Measurements from ENCODE around the gene PXDC1. TPM values are rescaled to one million over a fixed set of nuclear protein-coding genes. Genes with fewer than 3 reads are reported as not detected.
A peak's percentile ranks its signal among the peaks of the same experiment; 100 is the strongest.

Gene PXDC1
- polyA plus RNA-seq, 12 donors, result 20.4 to 201 (median 23.6) TPM

DNA sequence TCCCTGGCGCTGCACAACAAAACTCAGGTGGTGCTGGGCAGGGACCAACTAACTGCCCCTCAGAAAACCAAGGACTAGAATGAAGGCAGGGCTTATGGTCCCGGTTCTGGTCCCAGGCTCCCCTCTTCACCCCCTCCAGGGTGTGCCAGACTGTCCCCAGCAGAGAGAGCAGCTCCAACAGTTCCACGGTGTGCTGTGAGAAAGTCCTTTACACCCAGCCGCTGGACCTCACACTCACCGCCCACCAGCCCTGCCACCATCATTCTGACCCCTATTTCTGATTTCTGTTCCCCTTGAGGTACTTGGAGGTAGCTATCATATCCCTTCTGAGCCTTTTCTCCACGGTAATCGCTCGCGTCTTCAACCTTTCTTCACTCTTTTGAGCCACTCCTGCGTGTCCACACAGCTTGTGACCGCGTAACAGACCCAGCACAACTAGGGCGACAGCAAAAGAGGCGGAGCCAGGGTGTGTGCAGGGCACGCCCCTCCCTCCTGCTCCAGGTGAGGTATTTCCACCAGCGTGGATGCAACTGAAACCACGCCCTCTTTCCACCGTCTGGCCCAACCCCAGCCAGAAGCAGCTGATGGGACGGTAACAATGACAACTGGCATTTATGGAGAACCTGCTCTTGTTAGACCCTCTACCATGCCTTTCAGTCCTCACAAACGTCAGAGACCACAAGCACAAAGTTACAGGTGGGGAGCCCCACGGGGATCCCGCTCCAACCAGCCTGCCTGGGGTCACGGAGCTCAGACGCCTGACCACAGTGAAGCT, 2.3 kb downstream of the PXDC1 start:
- no peak for DNase-seq

DNA sequence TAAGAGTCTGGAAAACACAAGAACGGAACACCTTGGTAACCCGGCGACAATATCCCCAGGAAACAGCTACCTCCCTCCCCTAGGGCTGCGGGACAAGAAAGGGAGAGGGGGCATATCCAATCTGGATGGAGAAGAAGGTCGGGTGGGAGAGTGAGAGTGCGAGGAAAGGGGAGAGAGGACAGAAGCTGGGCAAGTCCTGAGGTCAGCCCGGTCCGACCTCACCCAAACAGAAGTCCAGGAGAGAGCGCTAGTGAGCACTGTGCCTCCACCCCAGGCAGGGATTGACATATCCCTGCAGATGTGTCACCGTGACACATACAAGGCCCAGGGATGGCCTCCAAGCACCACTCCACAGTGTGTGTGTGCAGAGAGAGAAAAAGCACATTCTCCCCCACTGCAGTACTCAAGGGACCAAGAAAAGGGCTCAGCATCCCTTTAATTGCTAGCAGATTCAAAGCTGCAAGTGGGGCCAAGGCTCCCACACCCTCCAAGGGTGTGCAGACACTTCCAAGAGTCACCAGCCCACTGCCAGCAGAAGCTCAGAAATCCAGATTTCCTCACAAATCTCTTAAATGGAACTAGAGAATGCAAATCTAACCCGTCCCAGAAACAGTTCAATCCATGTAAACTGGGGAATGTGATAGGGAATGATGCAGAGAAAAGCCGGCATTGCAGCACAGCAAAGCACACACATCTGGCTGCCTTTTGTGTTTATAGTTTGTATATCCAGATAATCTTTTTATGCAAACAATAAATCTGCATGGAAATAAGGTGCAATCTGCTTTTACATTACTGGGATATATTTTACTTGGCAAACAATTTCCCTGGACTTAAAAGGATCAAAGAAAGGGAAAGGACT, 3.1 kb downstream of the PXDC1 start:
- DNase-seq, result peak; percentile 69

DNA sequence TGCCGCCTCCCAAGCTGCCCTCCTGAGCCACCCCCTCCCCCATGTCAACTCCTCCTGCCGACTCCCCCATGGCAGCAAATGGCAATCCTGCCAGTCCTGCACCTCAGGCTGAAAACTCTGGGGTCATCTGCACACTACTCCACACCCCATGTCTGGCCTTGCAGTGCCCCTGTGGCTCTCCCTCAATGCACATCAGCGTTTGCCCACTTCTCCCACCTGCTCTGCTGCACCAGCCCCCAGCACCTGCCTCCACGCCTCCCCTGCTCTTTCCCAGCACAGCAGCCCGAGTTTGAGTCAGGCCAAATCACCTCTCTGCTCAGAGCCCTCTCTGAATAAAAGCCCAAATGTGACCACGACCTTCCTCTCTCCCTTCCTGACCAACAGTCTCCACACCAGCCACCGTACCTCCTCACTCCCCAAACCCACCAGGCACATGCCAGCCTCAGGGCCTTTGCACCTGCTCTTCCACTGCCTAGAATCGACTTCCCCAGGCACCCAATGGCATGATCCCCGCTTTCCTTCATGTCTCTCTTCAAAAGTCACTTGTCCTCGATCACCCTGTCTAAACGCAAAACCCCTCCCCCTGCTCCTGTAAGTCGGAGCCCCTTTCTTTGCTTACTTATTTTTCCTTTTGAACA, 4.3 kb downstream of the PXDC1 start:
- no peak for DNase-seq

DNA sequence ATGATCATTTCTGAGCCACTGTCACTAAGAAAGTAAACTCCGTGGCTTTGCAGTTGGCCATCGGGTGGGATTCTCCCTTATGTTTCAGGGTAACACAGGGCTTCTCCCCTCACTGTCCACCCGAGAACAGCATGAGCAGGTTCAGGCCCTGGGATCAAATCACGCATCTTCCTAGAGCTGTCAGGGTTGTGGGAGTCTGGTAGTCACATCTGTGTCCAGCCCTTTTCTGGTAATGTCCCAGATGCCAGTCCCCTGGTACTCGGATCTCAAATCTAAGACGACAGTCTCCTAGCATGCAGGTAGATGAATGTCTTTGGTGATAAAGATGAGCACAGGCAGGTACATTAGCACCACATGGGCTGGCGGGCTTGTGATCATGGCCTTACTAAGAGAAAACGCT, 4.8 kb downstream of the PXDC1 start:
- DNase-seq, result no peak

DNA sequence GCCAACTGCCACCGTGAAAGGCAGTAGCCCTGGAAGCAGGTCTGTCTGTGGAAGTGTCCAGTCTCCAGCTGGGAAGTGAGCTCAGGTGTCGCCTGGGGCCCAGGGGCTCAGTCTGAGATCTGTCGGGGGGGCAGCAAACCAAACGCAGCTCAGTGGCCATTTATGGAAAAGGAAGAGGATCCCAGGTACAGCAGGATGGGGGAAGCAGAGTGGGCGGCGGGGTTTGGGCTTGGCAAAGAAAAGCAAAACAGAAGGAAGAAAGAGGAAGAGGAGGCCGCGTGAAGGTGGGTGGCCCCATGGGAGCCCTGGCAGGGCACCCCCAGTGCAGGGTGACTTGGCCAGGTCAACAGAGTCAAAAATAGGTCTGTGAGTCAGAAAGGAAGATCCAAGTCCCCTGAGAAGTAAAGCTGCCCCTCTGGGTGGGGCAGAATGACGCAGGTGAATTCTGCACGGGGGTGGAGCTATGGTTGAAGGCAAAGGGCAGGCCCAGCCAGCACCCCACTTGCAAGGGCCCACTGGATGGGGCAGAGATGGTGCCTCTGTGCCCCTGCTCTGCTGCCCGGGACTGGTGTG, 5.3 kb downstream of the PXDC1 start:
- no peak for DNase-seq

DNA sequence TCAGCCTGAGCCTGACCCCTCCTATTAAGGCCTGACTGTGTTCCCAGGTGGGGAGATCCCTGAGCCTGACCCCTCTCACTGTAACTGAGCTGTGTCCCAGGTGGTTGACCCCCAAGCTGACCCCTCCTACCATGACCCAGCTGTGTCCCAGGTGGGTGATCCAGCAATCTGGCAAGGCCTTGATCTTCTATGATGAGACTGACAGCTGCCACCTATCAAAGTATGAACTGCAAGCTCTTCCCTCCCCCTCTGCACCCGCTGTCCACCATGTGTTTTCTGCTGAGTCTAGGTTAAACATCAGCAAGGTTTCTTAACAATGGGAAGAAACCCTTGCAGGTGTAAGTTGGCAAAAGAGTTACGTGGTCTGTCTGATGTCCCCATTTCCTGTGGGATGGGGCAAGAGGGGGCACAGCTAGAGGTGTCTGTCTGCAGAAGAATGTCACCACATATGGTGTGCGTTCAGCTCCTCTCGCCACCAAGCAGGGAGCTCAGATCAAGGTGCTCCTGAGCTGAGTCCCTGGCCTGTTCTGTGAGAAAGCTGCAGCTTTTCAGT, 5.9 kb downstream of the PXDC1 start:
- DNase-seq, result no peak

DNA sequence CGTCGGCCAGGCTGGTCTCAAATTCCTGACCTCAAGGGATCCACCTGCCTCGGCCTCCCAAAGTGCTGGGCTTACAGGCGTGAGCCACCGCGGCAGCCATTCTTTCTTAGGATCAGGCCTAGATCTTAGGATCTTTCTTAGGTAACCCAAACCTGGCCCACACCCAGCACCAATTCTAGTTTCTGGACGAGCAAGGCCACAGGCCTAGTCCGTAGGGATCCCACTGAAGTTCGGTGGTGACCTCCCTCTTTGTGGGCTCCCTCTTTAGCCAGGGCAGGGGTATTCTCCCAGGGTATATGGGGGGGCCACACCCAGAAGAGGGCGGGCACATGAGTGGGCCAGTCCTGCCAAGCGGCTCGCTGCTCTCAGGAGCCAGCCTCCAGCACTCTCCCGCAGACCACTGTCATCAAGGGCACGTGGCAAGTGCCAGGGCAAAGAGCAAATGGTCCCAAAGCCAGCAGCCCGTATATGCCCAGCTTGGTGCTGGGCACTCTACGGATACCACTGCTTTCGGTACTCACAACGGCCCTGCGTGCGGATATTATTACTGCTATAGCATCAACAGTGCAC, 6.5 kb downstream of the PXDC1 start:
- no peak for DNase-seq

DNA sequence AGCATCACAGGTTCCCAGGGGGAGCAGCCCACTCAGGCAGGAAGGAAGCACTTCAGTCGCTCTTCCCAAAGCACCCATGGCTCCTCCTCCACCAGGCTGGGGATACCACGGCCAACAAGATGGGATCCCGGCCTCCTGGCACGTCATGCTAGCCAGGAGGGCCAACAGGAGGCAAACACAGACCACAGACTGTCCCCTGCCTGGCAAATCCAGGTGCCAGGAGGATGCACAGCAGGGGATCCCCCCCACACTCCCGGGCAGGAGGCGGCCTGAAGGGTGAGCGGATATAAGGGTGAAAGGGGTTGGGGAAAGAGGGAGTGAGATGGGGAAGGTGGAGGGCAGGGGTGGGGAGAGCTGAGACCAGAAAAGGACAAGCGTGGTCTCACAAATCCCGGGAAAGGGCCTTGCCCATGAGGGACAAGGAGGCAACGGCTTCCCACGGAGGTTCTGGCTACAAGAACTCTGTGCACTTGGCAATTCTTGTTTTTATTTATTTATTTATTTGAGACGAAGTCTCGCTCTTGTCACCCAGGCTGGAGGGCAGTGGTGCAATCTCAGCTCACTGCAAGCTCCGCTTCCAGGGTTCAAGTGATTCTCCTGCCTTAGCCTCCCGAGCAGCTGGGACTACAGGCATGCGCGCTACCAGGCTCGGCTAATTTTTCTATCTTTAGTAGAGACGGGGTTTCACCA, 7.2 kb downstream of the PXDC1 start:
- DNase-seq, result no peak

DNA sequence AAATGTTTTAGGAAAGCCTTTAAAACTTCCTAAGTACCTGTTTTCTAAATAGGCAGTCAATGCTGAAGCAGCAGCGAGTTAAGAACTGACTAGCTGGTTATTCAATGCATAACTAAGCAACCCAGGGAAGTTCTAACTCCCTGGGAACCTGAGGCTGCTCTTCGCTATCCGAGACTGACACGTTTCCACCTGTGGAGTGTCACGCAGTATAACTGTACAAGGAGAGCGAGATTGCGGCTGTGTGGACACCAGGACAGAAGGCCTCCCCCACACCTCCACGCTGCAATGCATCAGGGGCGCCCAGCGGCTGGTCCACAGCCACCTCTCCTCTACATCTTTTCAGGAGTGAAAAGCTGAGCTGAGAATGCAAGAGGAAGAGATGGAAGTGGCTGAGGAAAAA, 8.0 kb downstream of the PXDC1 start:
- DNase-seq, result no peak

DNA sequence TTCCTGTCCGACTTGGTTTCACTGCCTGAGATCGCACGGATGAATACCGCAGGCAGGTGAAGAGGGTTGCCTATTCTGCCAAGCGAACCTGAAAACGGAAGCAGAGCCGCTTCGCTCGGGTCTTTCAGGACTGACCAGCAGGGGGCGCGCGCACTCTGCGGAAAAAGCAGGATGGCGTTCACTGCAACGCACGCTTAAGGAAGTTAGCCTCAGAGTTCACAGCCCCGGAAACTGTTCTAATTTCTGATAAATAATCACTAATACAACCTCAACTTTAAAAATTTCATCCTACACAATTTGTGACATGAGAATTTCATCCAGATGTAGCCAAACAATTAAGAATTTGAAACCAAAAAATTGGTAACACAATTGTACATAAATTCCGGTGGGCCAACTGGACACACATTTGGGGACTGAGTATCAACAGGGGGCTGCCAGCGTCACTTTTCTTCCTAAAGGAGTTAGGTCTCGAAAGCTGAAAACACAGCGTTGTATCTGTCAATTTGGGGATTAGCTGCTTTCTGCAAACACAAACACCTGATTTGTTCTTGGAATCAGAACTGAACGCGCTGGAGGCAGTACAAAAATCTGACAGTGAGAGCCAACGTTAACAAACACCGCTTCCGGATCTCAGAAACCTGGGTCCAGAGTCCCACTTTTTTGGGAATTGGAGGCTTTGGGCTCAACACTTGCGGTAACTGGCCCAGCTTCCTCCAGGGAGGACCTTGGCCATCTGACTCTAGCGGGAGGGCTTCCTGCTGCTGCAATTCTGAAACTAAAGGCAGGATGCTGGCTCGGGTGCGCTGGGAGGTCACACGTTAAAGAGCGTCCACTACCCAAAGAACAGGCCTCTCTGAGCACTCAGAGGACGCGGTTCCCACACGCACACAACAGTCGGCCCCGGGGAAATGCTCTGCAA, 8.8 kb downstream of the PXDC1 start:
- peak; percentile 90 for DNase-seq

DNA sequence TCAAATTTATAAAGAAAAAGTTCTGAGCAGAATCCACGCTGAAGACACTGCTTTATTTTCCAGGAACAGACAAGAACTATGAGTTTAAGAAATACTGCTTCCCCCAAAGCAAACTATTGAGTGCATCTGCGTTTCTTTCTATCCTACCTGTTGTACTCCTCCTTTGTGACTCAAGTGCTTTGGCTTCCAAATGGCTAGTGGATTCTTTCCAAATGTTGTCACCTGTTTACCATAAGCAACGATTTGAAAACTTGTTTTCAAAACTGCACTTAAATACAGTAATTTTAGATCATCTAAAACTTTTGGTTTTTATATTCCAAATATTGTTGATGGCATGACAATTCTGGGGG, 9.5 kb downstream of the PXDC1 start:
- DNase-seq, result no peak

DNA sequence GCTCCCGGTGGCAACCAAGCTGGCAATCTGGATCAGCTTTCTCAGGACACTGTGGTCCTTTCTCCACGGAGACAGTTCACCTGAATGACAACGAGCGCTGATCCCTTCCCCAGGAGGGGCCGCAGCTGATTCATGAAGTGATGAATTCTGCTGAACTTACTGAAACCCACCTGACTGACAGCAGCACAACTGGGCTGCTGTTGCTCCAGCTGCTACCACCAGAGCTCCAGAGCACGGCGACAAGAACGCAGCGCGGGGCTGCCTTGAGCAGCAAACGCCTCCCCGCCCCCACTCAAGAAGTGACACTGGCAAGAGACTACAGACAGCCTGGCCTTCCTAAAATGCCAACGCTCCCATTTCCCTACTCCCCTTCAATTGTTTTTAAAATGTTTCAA, 10.0 kb downstream of the PXDC1 start:
- DNase-seq, result no peak

DNA sequence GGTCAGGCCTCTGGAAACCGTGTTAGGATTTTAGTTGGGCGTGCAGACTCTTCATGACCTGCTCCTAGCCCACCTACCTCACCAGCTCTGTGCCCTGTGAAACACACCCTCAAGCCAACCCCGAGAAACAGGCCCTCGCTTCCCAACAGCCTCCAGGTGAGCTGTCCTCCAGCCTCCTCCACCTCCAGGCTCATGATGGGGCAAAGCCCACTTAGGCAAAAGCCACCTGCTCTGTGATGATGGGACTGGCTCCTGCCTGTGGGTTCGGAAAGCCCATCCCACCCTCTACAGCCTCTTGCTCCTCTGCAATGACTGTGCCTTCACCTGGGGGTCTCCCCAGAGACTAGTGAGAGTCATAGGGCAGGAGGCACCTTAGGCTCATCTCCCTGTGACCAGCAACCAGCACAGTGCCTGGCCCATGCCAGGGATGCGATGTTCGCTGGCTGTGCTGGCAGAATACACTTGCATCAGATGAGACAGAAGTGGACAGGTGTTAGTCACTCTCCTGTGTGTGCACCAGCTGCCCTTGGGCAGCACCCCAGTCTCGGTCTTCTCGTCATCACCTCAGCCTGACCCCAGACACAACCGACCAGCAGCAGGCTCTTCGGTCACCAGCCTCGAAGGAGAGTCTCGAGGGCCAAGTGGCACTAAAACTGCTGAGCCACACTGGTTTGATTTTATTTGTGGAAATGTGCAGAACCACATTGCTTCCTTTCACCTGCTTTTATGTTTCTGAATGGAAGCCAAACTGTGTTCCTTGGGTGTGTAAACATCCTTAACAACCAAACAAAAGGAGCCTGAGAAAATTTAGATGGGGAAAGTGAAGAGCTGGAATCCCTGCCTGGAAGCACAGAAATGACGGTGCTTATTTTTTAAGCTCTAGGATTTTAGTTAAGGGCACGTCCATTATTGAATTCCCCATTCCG, 10.7 kb downstream of the PXDC1 start:
- DNase-seq, result no peak

DNA sequence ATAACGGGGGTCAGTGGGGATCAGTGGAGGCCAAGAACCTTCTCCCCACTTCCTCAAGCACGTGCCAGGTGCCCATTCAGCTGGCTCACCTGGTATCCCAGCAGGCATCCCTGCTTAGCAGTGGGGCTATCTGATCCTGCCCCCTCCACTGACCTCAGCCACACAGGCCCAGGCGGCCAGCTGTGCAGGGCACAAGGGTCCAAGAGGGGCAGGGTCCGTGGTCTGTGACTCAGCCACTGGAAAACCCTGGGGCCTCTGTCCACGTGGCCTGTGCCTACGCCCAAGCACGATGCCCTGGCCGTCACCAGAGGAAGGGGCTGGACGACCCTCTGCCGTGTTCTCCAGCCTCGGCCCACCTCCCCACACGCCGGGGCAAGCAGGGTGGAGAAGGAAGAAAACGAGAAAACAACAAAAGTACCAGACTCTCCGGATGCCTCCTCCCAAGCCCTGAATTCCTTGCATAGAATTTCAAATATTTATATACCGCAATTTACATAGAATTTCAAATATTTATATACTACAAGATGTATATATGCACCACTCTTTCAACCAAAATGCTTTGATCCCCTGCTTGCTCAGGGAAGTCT, 12.1 kb downstream of the PXDC1 start:
- DNase-seq, result no peak

DNA sequence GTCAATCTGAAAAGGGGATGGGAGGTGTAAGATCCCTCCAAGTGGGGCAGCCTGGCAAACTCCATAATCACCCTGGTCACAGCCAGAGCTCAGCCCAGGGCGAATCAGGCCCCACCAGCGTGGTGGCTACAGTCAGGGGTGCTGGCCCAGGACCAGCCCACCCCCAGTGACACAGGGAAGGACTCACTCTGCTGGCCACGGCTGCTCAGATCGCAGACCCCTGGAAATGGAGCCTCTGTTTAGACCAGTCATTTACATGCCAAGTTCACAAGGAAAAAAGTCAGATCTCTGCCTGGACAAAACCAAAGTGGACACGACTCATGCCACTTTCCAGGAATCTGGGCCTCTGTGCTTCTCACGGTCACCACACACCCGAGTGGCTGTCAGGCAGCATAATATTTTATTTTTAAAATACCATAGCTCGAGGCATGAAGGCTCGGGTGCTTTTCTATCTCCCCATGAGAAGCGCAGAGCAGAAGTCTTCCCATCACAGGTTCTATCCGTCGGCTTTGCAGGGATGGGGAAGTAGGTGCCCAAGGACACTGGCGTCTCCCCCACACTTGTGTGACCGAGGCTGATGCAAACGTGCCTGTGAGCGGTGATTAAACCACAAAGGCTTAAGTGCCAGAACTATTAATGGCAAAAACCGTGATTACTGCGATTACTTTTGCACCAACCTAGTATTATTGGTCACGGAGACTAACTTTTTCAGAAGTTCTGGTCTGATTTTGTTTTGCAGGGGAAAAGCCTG, 13.0 kb downstream of the PXDC1 start:
- no peak for DNase-seq

DNA sequence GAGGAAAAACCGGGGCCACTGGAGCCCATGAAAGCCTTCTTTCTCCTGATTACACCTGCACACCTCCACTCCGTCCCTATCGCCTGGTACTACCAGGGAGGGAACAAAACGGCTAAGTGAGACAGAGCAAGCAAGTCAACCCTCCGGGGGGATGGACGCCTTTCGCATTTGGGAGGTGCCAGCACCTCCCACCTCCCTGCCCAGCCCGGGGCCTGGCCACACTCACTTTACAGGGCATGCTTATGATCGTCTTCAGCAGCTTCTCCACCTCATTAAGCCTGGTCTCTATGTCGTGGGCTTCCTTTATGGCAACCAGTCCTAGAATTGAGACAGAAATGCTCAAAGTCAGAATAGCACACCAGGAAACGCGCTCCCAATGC, 13.7 kb downstream of the PXDC1 start:
- no peak for DNase-seq

DNA sequence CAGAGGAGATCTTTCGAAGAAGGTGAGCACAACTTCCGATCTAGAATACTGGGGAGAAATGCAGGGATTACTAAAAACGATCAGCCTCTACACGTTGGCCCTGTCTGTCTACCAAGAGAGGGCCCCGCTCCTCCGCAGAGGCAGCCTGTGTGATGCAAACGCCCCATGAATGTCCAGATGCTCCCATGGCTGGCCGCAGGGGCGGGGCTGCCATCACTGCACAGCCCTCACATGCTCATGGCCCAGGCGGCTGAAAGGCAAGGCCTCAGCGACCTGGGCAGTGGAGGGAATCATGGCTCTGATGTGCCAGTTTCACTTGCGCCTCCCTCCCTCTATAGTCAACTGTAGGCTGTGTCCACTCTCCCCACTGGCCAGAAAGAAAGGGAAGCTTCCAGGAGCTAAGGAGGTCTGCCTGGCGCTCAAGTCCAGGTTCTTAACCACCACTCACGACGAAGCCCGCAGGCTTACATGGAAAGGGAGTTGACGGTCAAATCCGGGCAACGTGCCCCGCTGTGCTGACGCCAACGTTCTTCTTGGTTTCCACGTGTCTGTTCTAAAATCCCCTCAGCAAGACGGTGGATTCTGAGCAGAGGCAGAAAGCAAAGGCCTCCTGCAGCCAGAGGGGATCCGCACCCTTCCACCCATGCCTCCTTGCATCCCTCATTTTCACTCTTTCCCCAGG, 14.2 kb downstream of the PXDC1 start:
- no peak for DNase-seq
